Measurements from ENCODE around the gene CLCN6. TPM values are rescaled to one million over a fixed set of nuclear protein-coding genes. Genes with fewer than 3 reads are reported as not detected.

Gene CLCN6
- total and polyA plus RNA-seq, 10 of the 15 experiments (the other 5 are each of a cell fraction or from before 2014, with no cell fraction given), result 2.2 to 20.9 (median 10.2) TPM

DNA sequence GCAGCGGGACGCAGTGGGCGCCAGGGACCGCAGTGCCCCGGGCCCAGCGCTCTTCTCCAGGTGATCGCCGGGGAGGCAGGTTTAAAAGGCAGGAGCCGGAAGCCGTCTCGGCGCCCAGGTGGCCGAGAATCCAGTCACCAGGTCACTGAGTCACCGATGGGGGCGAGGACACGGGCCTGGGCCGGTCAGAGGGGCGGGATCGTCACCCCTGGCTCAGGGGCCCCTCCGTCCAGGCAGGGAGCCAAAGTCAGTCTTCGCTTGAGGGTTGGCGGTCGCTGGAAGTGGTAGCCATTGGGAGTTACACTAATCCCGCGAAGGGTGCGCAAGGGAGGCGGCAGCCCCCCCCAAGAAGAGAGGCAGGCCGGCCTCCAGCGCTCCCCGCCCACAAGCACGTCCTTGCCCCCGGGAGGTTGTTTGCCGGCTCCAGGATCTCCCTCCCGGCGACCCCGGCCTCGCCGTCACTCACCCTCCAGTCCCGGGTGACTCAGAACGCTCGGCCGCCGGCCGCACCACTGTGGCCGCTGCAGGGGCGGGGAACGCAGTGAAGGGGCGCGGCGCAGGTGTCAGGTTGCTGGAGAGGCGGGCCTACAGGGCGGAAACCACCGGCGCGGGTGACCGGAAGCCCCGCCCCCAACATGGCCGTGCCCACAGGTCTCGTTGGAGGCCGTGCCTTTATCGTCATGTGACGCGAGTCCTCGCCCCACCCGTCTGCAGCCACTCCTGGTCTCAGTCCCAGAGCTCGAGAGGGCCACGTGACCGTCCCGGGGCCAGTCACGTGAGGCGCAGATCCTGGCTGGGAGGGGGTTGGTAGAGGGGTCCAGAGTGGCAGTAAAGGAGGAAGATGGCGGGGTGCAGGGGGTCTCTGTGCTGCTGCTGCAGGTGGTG, at the start of gene CLCN6, which contains the start of gene MTHFR (continued):
- TF ChIP-seq, protein P1, sequence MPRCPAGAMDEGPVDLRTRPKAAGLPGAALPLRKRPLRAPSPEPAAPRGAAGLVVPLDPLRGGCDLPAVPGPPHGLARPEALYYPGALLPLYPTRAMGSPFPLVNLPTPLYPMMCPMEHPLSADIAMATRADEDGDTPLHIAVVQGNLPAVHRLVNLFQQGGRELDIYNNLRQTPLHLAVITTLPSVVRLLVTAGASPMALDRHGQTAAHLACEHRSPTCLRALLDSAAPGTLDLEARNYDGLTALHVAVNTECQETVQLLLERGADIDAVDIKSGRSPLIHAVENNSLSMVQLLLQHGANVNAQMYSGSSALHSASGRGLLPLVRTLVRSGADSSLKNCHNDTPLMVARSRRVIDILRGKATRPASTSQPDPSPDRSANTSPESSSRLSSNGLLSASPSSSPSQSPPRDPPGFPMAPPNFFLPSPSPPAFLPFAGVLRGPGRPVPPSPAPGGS (IDR thresholded peaks at IDR 0.05; ENCODE audit: borderline replicate concordance, insufficient read depth, low read depth, low read length, poor library complexity, severe bottlenecking), result peak; percentile 17
- no peak for TF ChIP-seq ZNF274 (IDR thresholded peaks at IDR 0.05; ENCODE audit: insufficient read depth, insufficient read length)
- no peak for TF ChIP-seq ZNF217 (IDR thresholded peaks at IDR 0.05)
- TF ChIP-seq SMARCA5 (IDR thresholded peaks at IDR 0.05), result peak; percentile 43; the same call in 1 of the 2 replicates
- TF ChIP-seq CEBPB (IDR thresholded peaks at IDR 0.05; ENCODE audit: borderline replicate concordance in 1 of 2, low read depth in 2 of 2, low read length in 2 of 2), result no peak
- no peak for TF ChIP-seq SMAD1 (IDR thresholded peaks at IDR 0.05; ENCODE audit: low read depth, partially characterized antibody)
- TF ChIP-seq NR2F1 (conservative IDR thresholded peaks at IDR 0.05), result peak; percentile 70; the same call in 1 of the 2 replicates
- no peak for TF ChIP-seq CBX5 (IDR thresholded peaks at IDR 0.05; ENCODE audit: low read depth)
- peak; percentile 59 for TF ChIP-seq RUNX3 (IDR thresholded peaks at IDR 0.05; ENCODE audit: low read length)
- peak; percentile 90 for TF ChIP-seq MEF2B (IDR thresholded peaks at IDR 0.05; ENCODE audit: partially characterized antibody, poor library complexity, severe bottlenecking)
- TF ChIP-seq WRNIP1 (IDR thresholded peaks at IDR 0.05; ENCODE audit: borderline replicate concordance, low read depth, low read length), result no peak
- no peak for TF ChIP-seq MTA3 (IDR thresholded peaks at IDR 0.05; ENCODE audit: borderline replicate concordance, low read length)
- TF ChIP-seq FOS (IDR thresholded peaks at IDR 0.05; ENCODE audit: borderline replicate concordance, extremely low read depth, insufficient read length), result peak; percentile 90
- TF ChIP-seq KLF5 (IDR thresholded peaks at IDR 0.05; ENCODE audit: partially characterized antibody), result no peak
- TF ChIP-seq RCOR1 (conservative IDR thresholded peaks at IDR 0.05; ENCODE audit: low read depth, low read length), result no peak
- no peak; the same call in 1 of the 2 replicates for TF ChIP-seq SPI1 (IDR thresholded peaks at IDR 0.05; ENCODE audit: borderline replicate concordance, insufficient read depth, low read depth, low read length)
- TF ChIP-seq, protein P2, sequence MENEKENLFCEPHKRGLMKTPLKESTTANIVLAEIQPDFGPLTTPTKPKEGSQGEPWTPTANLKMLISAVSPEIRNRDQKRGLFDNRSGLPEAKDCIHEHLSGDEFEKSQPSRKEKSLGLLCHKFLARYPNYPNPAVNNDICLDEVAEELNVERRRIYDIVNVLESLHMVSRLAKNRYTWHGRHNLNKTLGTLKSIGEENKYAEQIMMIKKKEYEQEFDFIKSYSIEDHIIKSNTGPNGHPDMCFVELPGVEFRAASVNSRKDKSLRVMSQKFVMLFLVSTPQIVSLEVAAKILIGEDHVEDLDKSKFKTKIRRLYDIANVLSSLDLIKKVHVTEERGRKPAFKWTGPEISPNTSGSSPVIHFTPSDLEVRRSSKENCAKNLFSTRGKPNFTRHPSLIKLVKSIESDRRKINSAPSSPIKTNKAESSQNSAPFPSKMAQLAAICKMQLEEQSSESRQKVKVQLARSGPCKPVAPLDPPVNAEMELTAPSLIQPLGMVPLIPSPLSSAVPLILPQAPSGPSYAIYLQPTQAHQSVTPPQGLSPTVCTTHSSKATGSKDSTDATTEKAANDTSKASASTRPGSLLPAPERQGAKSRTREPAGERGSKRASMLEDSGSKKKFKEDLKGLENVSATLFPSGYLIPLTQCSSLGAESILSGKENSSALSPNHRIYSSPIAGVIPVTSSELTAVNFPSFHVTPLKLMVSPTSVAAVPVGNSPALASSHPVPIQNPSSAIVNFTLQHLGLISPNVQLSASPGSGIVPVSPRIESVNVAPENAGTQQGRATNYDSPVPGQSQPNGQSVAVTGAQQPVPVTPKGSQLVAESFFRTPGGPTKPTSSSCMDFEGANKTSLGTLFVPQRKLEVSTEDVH (IDR thresholded peaks at IDR 0.05; ENCODE audit: low read depth, partially characterized antibody), result no peak
- peak; percentile 93 for TF ChIP-seq SIN3A (IDR thresholded peaks at IDR 0.05; ENCODE audit: low read depth, low read length)
- no peak for TF ChIP-seq SMC3 (IDR thresholded peaks at IDR 0.05; ENCODE audit: borderline replicate concordance, low read length)
- TF ChIP-seq KAT2A (conservative IDR thresholded peaks at IDR 0.05; ENCODE audit: control insufficient read depth, low read depth, low read length), result no peak
- no peak for TF ChIP-seq TCF7 (IDR thresholded peaks at IDR 0.05; ENCODE audit: borderline replicate concordance)
- TF ChIP-seq, protein P3, sequence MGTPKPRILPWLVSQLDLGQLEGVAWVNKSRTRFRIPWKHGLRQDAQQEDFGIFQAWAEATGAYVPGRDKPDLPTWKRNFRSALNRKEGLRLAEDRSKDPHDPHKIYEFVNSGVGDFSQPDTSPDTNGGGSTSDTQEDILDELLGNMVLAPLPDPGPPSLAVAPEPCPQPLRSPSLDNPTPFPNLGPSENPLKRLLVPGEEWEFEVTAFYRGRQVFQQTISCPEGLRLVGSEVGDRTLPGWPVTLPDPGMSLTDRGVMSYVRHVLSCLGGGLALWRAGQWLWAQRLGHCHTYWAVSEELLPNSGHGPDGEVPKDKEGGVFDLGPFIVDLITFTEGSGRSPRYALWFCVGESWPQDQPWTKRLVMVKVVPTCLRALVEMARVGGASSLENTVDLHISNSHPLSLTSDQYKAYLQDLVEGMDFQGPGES (IDR thresholded peaks at IDR 0.05), result peak; percentile 78; the same call in 1 of the 2 replicates
- TF ChIP-seq, protein P4, sequence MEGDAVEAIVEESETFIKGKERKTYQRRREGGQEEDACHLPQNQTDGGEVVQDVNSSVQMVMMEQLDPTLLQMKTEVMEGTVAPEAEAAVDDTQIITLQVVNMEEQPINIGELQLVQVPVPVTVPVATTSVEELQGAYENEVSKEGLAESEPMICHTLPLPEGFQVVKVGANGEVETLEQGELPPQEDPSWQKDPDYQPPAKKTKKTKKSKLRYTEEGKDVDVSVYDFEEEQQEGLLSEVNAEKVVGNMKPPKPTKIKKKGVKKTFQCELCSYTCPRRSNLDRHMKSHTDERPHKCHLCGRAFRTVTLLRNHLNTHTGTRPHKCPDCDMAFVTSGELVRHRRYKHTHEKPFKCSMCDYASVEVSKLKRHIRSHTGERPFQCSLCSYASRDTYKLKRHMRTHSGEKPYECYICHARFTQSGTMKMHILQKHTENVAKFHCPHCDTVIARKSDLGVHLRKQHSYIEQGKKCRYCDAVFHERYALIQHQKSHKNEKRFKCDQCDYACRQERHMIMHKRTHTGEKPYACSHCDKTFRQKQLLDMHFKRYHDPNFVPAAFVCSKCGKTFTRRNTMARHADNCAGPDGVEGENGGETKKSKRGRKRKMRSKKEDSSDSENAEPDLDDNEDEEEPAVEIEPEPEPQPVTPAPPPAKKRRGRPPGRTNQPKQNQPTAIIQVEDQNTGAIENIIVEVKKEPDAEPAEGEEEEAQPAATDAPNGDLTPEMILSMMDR (IDR thresholded peaks at IDR 0.05 in 2 of 3, conservative IDR thresholded peaks at IDR 0.05 in 1 of 3; ENCODE audit: control insufficient read depth in 2 of 3, extremely low read depth in 1 of 3, insufficient read depth in 1 of 3, low read depth in 3 of 3, low read length in 3 of 3), result no peak
